Memory B cell (primary cell): ENCODE data around the gene ZNF33A.
A peak's percentile ranks its signal among the peaks of the same experiment; 100 is the strongest.
"Not testable (repeated sequence)": the region's sequence is repeated elsewhere in the genome, so short reads cannot be mapped to it uniquely, and the experiment has no call there.

Source experiments
- ATAC-seq: fragments of 150-1000 bp; cut with Tn5 transposase; 2 replicates; pipeline ENCODE4 v1.10.0; 2021; ENCODE audit warnings: low read depth, mild to moderate bottlenecking, moderate library complexity
- DNase-seq, 2 donors: peaks; one replicate each; pipeline ENCODE4 v3.0.0; 2022; ENCODE audit warnings: low spot score in 2 of 2
- H3K27ac Mint-ChIP-seq: one replicate; pipeline ENCODE4 v1.8.0; 2022; ENCODE audit warnings: mild to moderate bottlenecking, moderate library complexity, mixed read lengths
- H3K27me3 Mint-ChIP-seq: one replicate; pipeline ENCODE4 v1.8.0; 2022; ENCODE audit warnings: mixed read lengths
- H3K36me3 Mint-ChIP-seq: one replicate; pipeline ENCODE4 v1.8.0; 2022; ENCODE audit warnings: mild to moderate bottlenecking, mixed read lengths
- H3K4me1 Mint-ChIP-seq: one replicate; pipeline ENCODE4 v1.8.0; 2022; ENCODE audit warnings: mixed read lengths
- H3K4me3 Mint-ChIP-seq: one replicate; pipeline ENCODE4 v1.8.0; 2022; ENCODE audit warnings: mild to moderate bottlenecking, moderate library complexity, mixed read lengths
- H3K9me3 Mint-ChIP-seq: one replicate; pipeline ENCODE4 v1.8.0; 2022; ENCODE audit warnings: mixed read lengths

ZNF33A gene

DNA sequence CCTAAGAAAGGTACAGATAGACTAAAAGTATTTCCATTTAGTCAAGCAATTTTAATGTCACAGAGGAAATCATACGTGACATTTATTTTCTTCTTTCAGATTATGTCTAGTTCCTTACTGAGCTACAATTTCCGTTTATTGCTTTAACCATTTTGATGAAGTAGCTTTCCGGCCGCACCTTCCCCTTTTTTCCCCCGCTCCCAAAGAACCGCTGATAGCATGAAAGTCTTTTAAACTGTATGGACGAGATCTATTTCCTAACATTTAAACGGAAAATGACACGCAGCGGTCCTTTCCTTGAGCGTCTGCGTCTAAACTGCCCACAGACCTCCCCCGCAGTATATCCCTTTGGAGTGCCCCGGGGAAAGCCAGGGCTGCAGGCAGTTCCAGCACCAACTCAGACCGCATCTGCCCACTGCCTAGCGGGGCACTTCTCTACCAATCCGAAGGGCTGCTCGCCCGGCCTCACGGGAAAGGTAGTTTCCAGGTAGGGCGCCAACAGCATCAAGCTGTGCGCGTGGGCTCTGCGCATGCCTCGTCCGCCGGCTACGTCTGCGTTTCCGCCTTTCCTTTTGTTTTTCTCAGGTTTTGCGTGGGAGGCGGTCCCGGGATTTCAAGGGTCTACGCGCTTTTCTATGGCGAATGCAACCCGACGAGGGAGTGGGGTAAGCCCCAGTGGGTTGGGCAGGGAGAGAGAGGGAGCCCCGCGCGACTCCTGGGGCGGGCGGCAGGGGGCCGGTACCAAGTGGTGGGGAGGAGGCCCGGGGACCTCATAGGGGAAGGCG, at the start of gene ZNF33A:
Gene ZNF33A (plus strand): TSS at position 557 of the 785 bp plus-strand sequence. CDS start 1,667 bp downstream, outside the sequence.
- DNase-seq: peak; percentile 87 to 89
- ATAC-seq: peak; percentile 80
- H3K4me3 Mint-ChIP-seq: peak within 1 kb of the TSS; percentile 98
- peaks cover 16% of the 10 kb centered on the region for H3K4me1 Mint-ChIP-seq
- peaks cover 3% of the 10 kb centered on the region for H3K9me3 Mint-ChIP-seq
- no peaks in the 10 kb centered on the region for H3K27me3 Mint-ChIP-seq
- peak within 1 kb of the TSS; percentile 100 for H3K27ac Mint-ChIP-seq
- peaks cover 14% of the 10 kb centered on the region for H3K36me3 Mint-ChIP-seq

DNA sequence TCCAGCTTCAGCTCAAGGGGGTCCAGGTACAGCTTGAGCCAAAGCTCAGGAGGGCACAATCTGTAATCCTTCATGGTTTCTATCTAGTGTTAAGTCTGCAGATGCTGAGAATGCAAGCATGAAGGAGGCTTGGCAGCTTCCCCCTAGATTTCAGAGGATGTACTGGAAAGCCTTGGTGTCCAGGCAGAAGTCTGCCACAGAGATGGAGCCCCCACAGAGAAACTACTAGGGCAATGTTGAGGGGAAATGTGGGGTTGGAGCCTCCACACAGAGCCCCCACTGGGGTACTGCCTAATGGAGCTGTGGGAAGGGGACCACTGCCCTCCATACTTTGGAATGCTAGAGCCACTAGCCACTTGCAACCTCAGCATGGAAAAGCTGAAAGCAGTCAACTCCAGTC, 45.5 kb upstream of the ZNF33A start:
- H3K36me3 Mint-ChIP-seq: peaks cover 38% of the 10 kb centered on the region
- DNase-seq: no peak
- ATAC-seq: no peak
- no peaks in the 10 kb centered on the region for H3K4me1 Mint-ChIP-seq
- H3K9me3 Mint-ChIP-seq: peaks cover 10% of the 10 kb centered on the region
- H3K27ac Mint-ChIP-seq: no peak overlapping the region
- no peak overlapping the region for H3K4me3 Mint-ChIP-seq
- no peaks in the 10 kb centered on the region for H3K27me3 Mint-ChIP-seq

DNA sequence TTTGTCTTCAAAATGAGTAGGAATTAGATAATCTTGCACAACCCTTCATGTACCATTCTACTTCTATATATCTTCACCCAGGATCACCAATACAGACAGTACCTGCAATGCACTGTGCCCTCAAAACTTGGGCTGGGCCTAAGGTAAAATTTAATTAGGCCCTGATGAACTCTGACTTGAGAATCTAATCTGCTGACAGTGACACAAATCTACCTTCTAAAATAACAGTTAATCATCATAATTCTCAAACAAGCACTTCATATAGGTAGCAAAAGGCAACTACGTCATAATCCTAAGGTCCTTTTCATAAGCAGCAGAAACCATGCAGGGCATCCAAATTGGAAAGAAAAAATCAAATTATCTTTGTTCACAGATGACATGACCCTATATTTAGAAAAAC, 38.1 kb upstream of the ZNF33A start:
- peaks cover 19% of the 10 kb centered on the region for H3K36me3 Mint-ChIP-seq

DNA sequence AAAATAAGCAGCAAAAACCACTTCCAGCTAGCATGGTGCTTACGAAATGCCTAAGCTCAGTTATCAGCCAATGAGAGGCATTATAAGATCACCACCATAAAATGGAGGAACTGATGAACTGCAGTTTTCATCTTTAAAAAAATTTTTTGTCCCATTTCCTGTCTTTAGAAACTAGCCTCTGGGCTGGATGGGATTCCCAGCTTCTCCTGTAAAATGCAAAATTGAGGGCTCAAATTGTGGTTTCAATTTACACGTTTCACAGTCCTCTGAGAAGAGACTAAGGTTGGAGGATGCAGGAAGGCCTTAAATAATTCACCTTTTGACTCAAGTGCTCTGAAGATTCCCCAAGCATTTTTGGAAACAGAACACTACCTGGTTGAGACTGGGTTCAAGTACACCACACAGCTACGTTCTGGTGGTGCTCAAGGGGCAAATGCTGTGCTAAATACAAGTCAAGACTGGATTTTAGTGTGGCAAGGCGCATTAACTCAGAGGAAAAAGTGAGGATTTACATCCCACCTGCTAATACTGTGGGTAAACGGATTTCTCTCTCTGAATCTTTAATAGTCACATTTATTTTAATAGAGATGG, 35.0 kb upstream of the ZNF33A start:
- Mint-ChIP-seq H3K27ac (peak overlapping the region; percentile 92), H3K4me1 (peaks cover 7% of the 10 kb centered on the region), H3K9me3 (peaks cover 2% of the 10 kb centered on the region), H3K36me3 (peaks cover 6% of the 10 kb centered on the region), H3K4me3 (peak overlapping the region; percentile 94), H3K27me3 (no peaks in the 10 kb centered on the region)
- ATAC-seq (no peak), DNase-seq (no peak)

More for the DNA sequence above, 38.1 kb upstream of the ZNF33A start:
- Mint-ChIP-seq H3K27ac (no peak overlapping the region), H3K4me3 (no peak overlapping the region), H3K27me3 (no peaks in the 10 kb centered on the region), H3K9me3 (peaks cover 2% of the 10 kb centered on the region), H3K4me1 (peaks cover 7% of the 10 kb centered on the region)
- DNase-seq: no peak
- no peak for ATAC-seq

DNA sequence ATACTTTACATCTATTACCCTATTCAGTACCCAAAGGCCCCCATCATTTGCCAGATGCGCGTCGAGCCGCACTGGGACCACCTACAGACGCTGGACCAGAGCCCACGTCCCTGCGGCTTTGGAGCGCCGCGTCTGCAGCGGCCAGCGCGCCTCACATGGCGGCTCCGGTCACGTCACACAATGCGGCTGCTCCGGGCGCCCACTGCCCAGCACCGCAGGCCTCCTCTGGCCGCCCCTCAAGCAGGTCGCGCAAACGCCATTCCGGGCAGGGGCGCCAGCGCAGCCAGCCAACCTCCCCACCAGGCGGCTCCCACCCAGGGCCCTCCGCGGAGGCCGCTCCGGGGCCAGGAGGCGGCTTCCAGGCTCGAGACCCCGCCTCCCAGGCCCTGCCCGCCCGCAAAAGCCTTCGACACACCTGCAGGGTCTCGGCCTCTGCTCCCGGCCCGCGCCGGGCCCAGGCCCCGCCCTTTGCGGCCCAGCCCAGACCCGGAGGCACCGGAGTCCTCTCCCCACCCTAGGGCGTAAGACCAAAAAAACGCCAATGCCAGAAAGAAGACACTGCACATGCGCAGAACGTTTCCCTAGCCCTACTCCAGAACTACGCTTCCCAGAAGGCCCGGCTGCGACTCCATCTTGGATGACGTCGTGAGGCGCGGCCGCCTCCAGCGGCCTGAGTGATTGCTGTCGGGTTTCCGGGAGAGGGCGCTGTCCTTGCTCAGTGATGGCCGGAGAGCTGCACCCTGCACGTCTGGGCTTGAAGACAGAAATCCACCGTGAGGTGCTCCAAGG, 34.2 kb upstream of the ZNF33A start, which contains the start of gene ZNF25:
Gene ZNF25 (minus strand): TSS at position 557 of the 789 bp plus-strand sequence. CDS start 4,925 bp downstream, outside the sequence.
- Mint-ChIP-seq H3K4me3 (peak within 1 kb of the TSS; percentile 94), H3K27ac (peak within 1 kb of the TSS; percentile 92), H3K9me3 (peaks cover 2% of the 10 kb centered on the region)

DNA sequence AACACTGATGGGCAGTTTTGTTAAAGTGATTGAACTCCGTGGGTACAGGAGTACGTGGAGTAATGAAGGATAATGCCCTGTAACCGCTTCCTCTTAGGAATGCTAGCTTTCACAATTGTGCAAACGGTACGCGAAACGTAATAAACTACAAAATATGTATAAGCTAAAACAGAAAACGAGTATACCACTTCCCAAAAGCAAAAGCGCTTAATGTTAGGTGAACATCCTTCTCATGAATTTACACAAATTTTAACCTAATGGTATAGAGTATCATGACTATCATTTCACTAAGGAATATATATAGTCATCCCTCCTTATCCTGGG, 33.6 kb upstream of the ZNF33A start:
- Mint-ChIP-seq H3K9me3 (peaks cover 2% of the 10 kb centered on the region), H3K4me1 (peaks cover 7% of the 10 kb centered on the region), H3K36me3 (peaks cover 3% of the 10 kb centered on the region), H3K27me3 (no peaks in the 10 kb centered on the region), H3K27ac (peak overlapping the region; percentile 92), H3K4me3 (peak overlapping the region; percentile 94)
- no peak for DNase-seq
- no peak for ATAC-seq

More for the DNA sequence above, 34.2 kb upstream of the ZNF33A start, which contains the start of gene ZNF25:
- peak; percentile 91 to 97 for DNase-seq
- H3K36me3 Mint-ChIP-seq: peaks cover 3% of the 10 kb centered on the region
- peaks cover 7% of the 10 kb centered on the region for H3K4me1 Mint-ChIP-seq
- peak; percentile 88 for ATAC-seq
- H3K27me3 Mint-ChIP-seq: no peaks in the 10 kb centered on the region

DNA sequence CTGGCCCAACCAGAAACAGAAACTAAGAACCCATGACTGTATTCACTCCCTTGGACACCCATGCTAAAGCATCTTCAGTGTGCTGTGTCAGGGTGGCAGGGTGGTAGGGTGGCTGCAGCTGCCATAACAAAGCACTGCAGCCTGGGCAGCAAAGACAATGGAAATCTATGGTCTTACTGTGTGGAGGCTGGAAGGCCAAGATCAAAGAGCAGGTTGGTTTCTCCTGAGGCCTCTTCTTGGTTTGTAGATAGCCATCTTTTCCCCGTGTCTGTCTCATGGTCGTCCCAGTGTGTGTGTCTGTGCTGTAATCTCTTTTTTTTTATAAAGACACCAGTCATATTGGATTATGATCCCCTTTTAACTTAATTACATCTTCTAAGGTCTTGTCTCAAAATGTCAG, 18.8 kb upstream of the ZNF33A start:
- DNase-seq (no peak), ATAC-seq (no peak)
- Mint-ChIP-seq H3K4me1 (no peaks in the 10 kb centered on the region), H3K9me3 (no peaks in the 10 kb centered on the region), H3K4me3 (no peak overlapping the region), H3K27ac (no peak overlapping the region), H3K27me3 (peaks cover 3% of the 10 kb centered on the region), H3K36me3 (peaks cover 1% of the 10 kb centered on the region)

DNA sequence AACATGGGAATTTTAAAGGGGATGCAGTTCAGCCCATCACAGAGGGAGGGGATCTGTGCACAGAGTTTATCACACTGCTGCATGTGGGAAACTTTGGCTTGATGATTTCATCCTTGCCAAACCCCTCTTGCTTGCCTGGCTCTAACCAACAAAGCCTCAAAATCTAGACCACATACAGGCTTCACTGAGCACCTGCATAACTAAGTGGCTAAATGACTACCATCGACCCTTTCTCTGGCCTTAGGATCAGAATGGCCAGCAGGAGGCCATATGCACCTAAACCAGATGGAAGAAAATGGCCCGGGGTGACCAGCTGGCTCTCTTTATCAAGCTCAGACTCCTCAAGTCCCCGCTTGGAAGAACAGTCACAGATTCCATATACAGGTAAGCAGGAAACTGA, 18.4 kb upstream of the ZNF33A start:
- ATAC-seq (no peak), DNase-seq (no peak)
- Mint-ChIP-seq H3K9me3 (no peaks in the 10 kb centered on the region), H3K27me3 (peaks cover 3% of the 10 kb centered on the region), H3K27ac (no peak overlapping the region), H3K36me3 (peaks cover 1% of the 10 kb centered on the region), H3K4me1 (no peaks in the 10 kb centered on the region), H3K4me3 (no peak overlapping the region)

DNA sequence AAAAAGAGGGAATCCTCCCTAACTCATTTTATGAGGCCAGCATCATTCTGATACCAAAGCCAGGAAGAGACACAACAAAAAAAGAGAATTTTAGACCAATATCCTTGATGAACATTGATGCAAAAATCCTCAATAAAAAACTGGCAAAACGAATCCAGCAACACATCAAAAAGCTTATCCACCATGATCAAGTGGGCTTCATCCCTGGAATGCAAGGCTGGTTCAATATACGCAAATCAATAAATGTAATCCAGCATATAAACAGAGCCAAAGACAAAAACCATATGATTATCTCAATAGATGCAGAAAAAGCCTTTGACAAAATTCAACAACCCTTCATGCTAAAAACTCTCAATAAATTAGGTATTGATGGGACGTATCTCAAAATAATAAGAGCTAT, 11.6 kb upstream of the ZNF33A start:
- not testable (repeated sequence) for H3K4me3 Mint-ChIP-seq, ATAC-seq, H3K36me3 Mint-ChIP-seq, DNase-seq, H3K9me3 Mint-ChIP-seq, H3K27ac Mint-ChIP-seq, H3K27me3 Mint-ChIP-seq, H3K4me1 Mint-ChIP-seq

DNA sequence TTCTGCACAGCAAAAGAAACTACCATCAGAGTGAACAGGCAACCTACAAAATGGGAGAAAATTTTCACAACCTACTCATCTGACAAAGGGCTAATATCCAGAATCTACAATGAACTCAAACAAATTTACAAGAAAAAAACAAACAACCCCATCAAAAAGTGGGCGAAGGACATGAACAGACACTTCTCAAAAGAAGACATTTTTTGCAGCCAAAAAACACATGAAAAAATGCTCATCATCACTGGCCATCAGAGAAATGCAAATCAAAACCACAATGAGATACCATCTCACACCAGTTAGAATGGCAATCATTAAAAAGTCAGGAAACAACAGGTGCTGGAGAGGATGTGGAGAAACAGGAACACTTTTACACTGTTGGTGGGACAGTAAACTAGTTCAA, 10.0 kb upstream of the ZNF33A start:
- H3K36me3 Mint-ChIP-seq, H3K27ac Mint-ChIP-seq, H3K4me3 Mint-ChIP-seq, DNase-seq, ATAC-seq, H3K27me3 Mint-ChIP-seq, H3K9me3 Mint-ChIP-seq, H3K4me1 Mint-ChIP-seq: not testable (repeated sequence)

DNA sequence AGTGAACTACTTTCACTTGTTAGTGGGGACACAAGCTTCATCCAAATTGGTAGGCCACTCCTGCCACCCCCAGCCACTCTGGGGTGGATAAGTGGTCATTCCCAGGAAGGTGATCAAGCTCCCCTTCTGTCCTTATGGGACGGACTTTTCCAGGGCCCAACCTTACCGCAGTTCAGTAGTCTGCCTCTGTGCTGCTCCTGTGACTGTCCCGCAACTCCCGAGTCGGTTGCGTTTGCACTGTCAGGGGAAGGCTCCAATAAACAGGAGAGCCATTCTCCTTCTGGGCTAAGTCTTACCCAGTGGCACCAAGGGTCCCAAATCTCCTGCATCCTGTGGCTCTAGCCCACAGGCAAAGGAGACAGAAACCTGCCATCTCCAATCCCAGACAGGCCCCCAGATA, 7.4 kb upstream of the ZNF33A start:
- Mint-ChIP-seq H3K27ac (no peak overlapping the region), H3K27me3 (no peaks in the 10 kb centered on the region), H3K9me3 (peaks cover under 1% of the 10 kb centered on the region), H3K4me1 (peaks cover 1% of the 10 kb centered on the region), H3K36me3 (no peaks in the 10 kb centered on the region), H3K4me3 (no peak overlapping the region)
- DNase-seq (no peak), ATAC-seq (no peak)

DNA sequence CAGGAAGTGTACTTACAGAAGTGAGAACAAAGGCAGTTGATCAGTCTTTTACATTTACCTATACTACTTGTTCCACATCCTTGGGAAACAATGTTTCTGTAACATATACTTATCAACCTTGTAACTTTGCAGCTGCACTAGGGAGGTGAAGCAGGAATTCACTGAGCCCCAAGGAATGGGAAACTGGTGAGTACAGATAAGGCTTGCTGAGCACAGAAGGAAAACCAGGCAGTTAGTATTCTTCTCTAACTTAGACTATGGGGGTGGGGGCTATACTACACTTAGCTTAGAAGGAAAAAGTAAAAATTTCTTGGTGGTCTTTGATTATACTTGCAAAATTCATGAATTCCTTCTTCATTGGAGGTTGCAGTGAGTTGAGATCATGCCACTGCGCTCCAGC, 6.9 kb upstream of the ZNF33A start:
- H3K27me3 Mint-ChIP-seq: no peaks in the 10 kb centered on the region
- H3K4me3 Mint-ChIP-seq: no peak overlapping the region
- peaks cover 2% of the 10 kb centered on the region for H3K4me1 Mint-ChIP-seq
- DNase-seq: no peak
- no peaks in the 10 kb centered on the region for H3K36me3 Mint-ChIP-seq
- no peak overlapping the region for H3K27ac Mint-ChIP-seq
- ATAC-seq: no peak
- H3K9me3 Mint-ChIP-seq: peaks cover 3% of the 10 kb centered on the region

DNA sequence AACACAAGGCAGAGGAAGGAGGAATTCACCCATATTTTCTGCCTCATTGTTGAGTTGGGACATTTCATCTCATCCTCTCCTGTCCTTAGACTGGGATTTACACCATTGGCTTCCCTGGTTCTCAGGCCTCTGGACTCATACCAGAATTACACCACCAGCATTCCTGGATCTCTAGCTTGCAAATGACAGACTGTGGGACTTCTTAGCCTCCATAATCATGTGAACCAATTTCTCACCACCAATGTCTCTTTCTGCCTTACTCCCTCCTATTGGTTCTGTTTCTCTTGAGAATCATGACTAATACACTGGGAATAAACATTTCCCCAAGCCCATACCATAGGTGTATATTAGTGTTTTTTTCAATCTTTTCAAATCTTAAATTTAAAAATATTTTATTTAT, 2.9 kb upstream of the ZNF33A start:
- H3K4me3 Mint-ChIP-seq: no peak overlapping the region
- H3K36me3 Mint-ChIP-seq: peaks cover under 1% of the 10 kb centered on the region

DNA sequence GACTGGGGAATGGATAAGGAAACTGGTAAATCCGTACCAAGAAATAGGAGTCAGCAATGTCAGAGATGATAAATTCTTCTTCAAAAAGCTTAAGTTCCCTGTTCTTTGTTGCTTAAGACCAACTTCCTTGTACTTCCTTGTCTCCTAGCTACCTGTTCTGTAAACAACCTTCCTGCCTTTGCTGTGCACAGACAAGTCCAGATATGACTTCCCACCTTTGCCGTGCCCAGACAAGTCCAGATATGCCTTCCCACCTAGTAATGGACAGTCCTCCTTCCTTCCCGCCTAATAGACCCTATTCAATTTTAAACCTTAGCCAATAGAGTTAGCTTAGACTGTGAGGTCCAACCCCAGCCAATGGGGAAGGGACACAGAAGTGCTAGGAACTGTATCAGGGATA, 2.5 kb upstream of the ZNF33A start:
- no peak for ATAC-seq
- H3K27me3 Mint-ChIP-seq: no peaks in the 10 kb centered on the region
- peaks cover 3% of the 10 kb centered on the region for H3K9me3 Mint-ChIP-seq
- peak overlapping the region; percentile 14 for H3K27ac Mint-ChIP-seq
- no peak overlapping the region for H3K4me3 Mint-ChIP-seq
- H3K36me3 Mint-ChIP-seq: peaks cover 2% of the 10 kb centered on the region
- no peak for DNase-seq
- H3K4me1 Mint-ChIP-seq: peaks cover 8% of the 10 kb centered on the region

More for the DNA sequence above, 2.9 kb upstream of the ZNF33A start:
- no peak for DNase-seq
- Mint-ChIP-seq H3K27me3 (no peaks in the 10 kb centered on the region), H3K4me1 (peaks cover 6% of the 10 kb centered on the region), H3K27ac (no peak overlapping the region), H3K9me3 (peaks cover 3% of the 10 kb centered on the region)
- no peak for ATAC-seq
